Prostate gland (tissue), 2 donors: ENCODE measurements around the gene PDZD7.

Experiments used
- CTCF ChIP-seq, 4 experiments: fragments of 200-600 bp in 2 of 4; fragments of 450-650 bp in 2 of 4; sonication (generic) in 2 of 4; IDR thresholded peaks; 1 replicate in 3 of 4; 2 replicates in 1 of 4; pipeline ENCODE4 v1.5.1; 2016 to 2019; ENCODE audit warnings: antibody characterized with exemption in 4 of 4, mild to moderate bottlenecking in 2 of 4, moderate library complexity in 2 of 4
- POLR2A ChIP-seq: fragments of 450-650 bp; IDR thresholded peaks from one replicate; pipeline ENCODE4 v1.6.1; 2016; ENCODE audit warnings: antibody characterized with exemption, mild to moderate bottlenecking
- POLR2AphosphoS5 ChIP-seq: sonication (generic); formaldehyde crosslinking; IDR thresholded peaks from one replicate; pipeline ENCODE4 v1.6.1; 2017; ENCODE audit warnings: antibody characterized with exemption

- peak in 1 of 4 experiments; percentile 10 for TF ChIP-seq CTCF (IDR thresholded peaks at IDR 0.05)
- no peak for TF ChIP-seq POLR2AphosphoS5
- TF ChIP-seq POLR2A: no peak
These were observed 17.3 kb upstream of the PDZD7 start for GRCh38 chr10:101047961-101048892.
